IPS-15b (cell line): ENCODE results near the gene PHC1.
"Not testable (repeated sequence)": the region's sequence is repeated elsewhere in the genome, so short reads cannot be mapped to it uniquely, and the experiment has no call there.

Source experiments
- H3K27me3 ChIP-seq: one replicate; pipeline ENCODE4 v1.6.1; 2013; ENCODE audit warnings: low read length; ENCODE audit not compliant: control insufficient read depth, insufficient read depth
- H3K36me3 ChIP-seq: one replicate; pipeline ENCODE4 v1.6.1; 2013; ENCODE audit warnings: low read length; ENCODE audit not compliant: control insufficient read depth, insufficient read depth
- H3K4me1 ChIP-seq: one replicate; pipeline ENCODE4 v1.6.1; 2013; ENCODE audit warnings: mild to moderate bottlenecking, low read length; ENCODE audit not compliant: control insufficient read depth, insufficient read depth
- H3K4me3 ChIP-seq: one replicate; pipeline ENCODE4 v1.5.1; 2013; ENCODE audit warnings: low read depth, low read length
- H3K9ac ChIP-seq: one replicate; pipeline ENCODE4 v1.6.1; 2013; ENCODE audit warnings: low read depth, mild to moderate bottlenecking, low read length
- H3K9me3 ChIP-seq: one replicate; pipeline ENCODE4 v1.6.1; 2013; ENCODE audit warnings: mild to moderate bottlenecking, low read length; ENCODE audit not compliant: control insufficient read depth, insufficient read depth

The PHC1 gene

GRCh38 chr12:8914033-8914715 is at the start of gene PHC1:
Gene PHC1 (plus strand): TSS chr12:8914509. CDS start chr12:8917678, 3,169 bp downstream.
- Histone ChIP-seq H3K4me3 (peak within 1 kb of the TSS; percentile 98), H3K9ac (peak within 1 kb of the TSS; percentile 88), H3K4me1 (peaks cover 25% of the 10 kb centered on the region)
- H3K9me3 ChIP-seq, H3K36me3 ChIP-seq, H3K27me3 ChIP-seq: not testable (repeated sequence)

- H3K27me3 ChIP-seq = no peaks in the 10 kb centered on the region
- H3K9me3 ChIP-seq = no peaks in the 10 kb centered on the region
- no peak overlapping the region for H3K4me3 ChIP-seq
- H3K9ac ChIP-seq = no peak overlapping the region
- H3K4me1 ChIP-seq = no peaks in the 10 kb centered on the region
- no peaks in the 10 kb centered on the region for H3K36me3 ChIP-seq
Observed at GRCh38 chr12:8866429-8866828, 47.9 kb upstream of the PHC1 start.

- no peaks in the 10 kb centered on the region for H3K27me3 ChIP-seq
- no peaks in the 10 kb centered on the region for H3K4me1 ChIP-seq
- no peaks in the 10 kb centered on the region for H3K9me3 ChIP-seq
- no peak overlapping the region for H3K4me3 ChIP-seq
- no peaks in the 10 kb centered on the region for H3K36me3 ChIP-seq
- no peak overlapping the region for H3K9ac ChIP-seq
Observed at GRCh38 chr12:8867009-8867408, 47.3 kb upstream of the PHC1 start.

GRCh38 chr12:8867786-8868185 is 46.5 kb upstream of the PHC1 start:
- Histone ChIP-seq H3K4me3 (no peak overlapping the region), H3K9me3 (no peaks in the 10 kb centered on the region), H3K27me3 (no peaks in the 10 kb centered on the region), H3K4me1 (no peaks in the 10 kb centered on the region), H3K9ac (no peak overlapping the region), H3K36me3 (no peaks in the 10 kb centered on the region)

GRCh38 chr12:8870586-8870985 is 43.7 kb upstream of the PHC1 start:
- Histone ChIP-seq H3K9me3 (no peaks in the 10 kb centered on the region), H3K4me3 (no peak overlapping the region), H3K27me3 (no peaks in the 10 kb centered on the region), H3K36me3 (no peaks in the 10 kb centered on the region), H3K9ac (no peak overlapping the region), H3K4me1 (no peaks in the 10 kb centered on the region)

- no peaks in the 10 kb centered on the region for H3K27me3 ChIP-seq
- no peak overlapping the region for H3K9ac ChIP-seq
- no peaks in the 10 kb centered on the region for H3K36me3 ChIP-seq
- no peaks in the 10 kb centered on the region for H3K4me1 ChIP-seq
- H3K4me3 ChIP-seq = no peak overlapping the region
- H3K9me3 ChIP-seq = no peaks in the 10 kb centered on the region
Observed at GRCh38 chr12:8871068-8871467, 43.2 kb upstream of the PHC1 start.

DNA sequence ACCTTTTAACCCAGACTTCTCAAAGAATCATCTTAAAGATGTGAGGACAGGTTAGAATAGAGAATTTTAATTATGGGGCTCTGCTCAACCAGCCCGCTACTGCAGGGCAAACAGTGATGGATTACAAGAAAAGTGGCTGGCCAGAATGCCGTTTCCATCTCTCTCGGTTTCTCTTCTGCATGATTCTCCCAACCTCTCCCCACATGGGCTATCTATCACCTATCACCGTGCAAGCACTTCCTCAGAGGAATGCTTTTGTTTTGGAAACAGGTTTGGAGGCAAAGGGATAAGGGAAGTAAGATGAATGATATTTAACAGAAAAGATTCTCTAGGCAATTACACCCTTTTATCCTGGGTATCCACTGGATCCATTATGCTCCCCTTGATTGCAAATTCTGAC is 37.4 kb upstream of the PHC1 start:
- no peak overlapping the region for H3K9ac ChIP-seq
- no peaks in the 10 kb centered on the region for H3K9me3 ChIP-seq
- no peaks in the 10 kb centered on the region for H3K4me1 ChIP-seq
- no peaks in the 10 kb centered on the region for H3K27me3 ChIP-seq
- no peaks in the 10 kb centered on the region for H3K36me3 ChIP-seq
- no peak overlapping the region for H3K4me3 ChIP-seq

- Histone ChIP-seq H3K36me3 (no peaks in the 10 kb centered on the region), H3K9ac (no peak overlapping the region), H3K4me1 (peaks cover 3% of the 10 kb centered on the region), H3K4me3 (no peak overlapping the region), H3K27me3 (no peaks in the 10 kb centered on the region), H3K9me3 (no peaks in the 10 kb centered on the region)
Observed at GRCh38 chr12:8886502-8887284, 27.6 kb upstream of the PHC1 start.

DNA sequence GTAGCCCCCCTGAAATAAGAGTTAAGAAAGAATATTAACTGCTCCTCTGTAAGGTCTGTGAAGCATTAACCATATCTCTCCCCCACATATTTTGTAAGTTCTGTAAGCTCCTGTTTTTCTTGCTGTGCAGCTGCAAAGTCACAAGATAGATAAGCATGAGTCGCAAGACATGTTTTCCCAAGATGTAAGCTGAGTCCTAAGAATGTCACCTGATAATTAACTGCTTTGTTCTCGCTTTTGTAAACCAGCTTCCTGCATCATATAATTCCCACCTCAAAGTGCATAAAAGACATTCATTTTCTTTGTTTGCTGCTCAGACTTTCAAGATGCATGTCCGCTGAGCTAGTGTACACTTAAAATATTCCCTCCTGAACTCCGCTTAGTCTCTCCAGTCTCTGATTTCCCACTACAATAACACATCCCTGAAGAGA is 27.0 kb upstream of the PHC1 start:
- H3K27me3 ChIP-seq = no peaks in the 10 kb centered on the region
- H3K4me3 ChIP-seq = no peak overlapping the region
- no peaks in the 10 kb centered on the region for H3K9me3 ChIP-seq
- H3K9ac ChIP-seq = no peak overlapping the region
- H3K36me3 ChIP-seq = no peaks in the 10 kb centered on the region
- peaks cover 3% of the 10 kb centered on the region for H3K4me1 ChIP-seq

- no peaks in the 10 kb centered on the region for H3K27me3 ChIP-seq
- H3K4me1 ChIP-seq = peaks cover 3% of the 10 kb centered on the region
- H3K9ac ChIP-seq = no peak overlapping the region
- H3K36me3 ChIP-seq = no peaks in the 10 kb centered on the region
- H3K4me3 ChIP-seq = peak overlapping the region; percentile 60
- H3K9me3 ChIP-seq = no peaks in the 10 kb centered on the region
Observed at GRCh38 chr12:8890313-8891085, 23.8 kb upstream of the PHC1 start.

- Histone ChIP-seq H3K36me3 (no peaks in the 10 kb centered on the region), H3K27me3 (no peaks in the 10 kb centered on the region), H3K9me3 (no peaks in the 10 kb centered on the region), H3K9ac (no peak overlapping the region), H3K4me1 (peaks cover 3% of the 10 kb centered on the region), H3K4me3 (no peak overlapping the region)
Observed at GRCh38 chr12:8891976-8892375, 22.3 kb upstream of the PHC1 start.
